NB4 (cell line): Measurements from ENCODE around the gene C1orf50.

Experiments
- MYC ChIP-seq: IDR thresholded peaks from 2 replicates; pipeline ENCODE4 v1.6.1; 2011; ENCODE audit warnings: low read depth, low read length
- POLR2A ChIP-seq: IDR thresholded peaks from 2 replicates; pipeline ENCODE4 v1.6.1; 2011; ENCODE audit warnings: mild to moderate bottlenecking; ENCODE audit not compliant: insufficient read length; ENCODE audit errors: extremely low read depth
- TF ChIP-seq, protein P1 (sequence below): IDR thresholded peaks from one replicate; pipeline ENCODE4 v1.5.1; 2012; ENCODE audit warnings: low read depth, low read length

DNA sequence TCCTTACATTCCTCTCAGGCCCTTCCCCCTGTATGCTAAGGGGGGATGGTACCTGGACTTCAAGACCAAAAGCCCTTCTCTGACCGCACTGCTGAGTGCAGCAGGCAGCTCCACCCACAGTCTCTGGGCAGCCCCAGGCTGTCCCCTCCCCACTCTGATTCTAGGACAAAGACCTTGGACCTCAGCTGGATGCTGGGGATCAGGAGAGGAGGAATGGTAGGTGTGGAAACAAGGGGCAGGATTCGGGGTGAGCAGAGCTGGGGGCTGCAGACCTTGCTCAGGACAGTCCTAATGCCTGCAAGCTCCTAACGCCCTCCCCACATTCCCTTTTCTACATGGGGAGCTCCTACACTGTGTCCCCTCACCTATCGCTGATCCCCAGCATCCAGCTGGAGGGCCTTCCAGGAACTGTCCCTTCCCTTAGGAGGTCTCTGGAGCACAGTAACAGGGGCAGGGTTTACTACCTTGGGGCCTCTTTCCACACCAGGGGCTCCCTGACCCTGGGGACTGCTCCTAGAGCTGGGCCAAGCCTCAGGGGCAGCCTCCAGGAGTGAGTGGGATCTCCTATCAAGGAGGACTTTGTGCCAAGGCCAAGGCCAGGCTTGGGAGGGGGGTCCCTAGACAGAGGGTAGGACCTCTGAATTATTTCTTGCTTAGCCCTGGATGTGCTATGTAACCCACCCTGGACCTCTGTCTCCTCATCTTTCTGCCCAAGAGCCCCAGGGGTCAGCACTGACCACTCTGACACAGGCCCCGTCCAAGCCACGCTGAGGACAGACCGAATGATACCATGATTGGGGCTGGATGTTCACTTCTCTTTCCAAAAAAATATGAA lies 32.6 kb upstream of the C1orf50 start:
- TF ChIP-seq, protein P1, sequence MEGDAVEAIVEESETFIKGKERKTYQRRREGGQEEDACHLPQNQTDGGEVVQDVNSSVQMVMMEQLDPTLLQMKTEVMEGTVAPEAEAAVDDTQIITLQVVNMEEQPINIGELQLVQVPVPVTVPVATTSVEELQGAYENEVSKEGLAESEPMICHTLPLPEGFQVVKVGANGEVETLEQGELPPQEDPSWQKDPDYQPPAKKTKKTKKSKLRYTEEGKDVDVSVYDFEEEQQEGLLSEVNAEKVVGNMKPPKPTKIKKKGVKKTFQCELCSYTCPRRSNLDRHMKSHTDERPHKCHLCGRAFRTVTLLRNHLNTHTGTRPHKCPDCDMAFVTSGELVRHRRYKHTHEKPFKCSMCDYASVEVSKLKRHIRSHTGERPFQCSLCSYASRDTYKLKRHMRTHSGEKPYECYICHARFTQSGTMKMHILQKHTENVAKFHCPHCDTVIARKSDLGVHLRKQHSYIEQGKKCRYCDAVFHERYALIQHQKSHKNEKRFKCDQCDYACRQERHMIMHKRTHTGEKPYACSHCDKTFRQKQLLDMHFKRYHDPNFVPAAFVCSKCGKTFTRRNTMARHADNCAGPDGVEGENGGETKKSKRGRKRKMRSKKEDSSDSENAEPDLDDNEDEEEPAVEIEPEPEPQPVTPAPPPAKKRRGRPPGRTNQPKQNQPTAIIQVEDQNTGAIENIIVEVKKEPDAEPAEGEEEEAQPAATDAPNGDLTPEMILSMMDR, result no peak
- TF ChIP-seq POLR2A, result no peak
- no peak for TF ChIP-seq MYC
